ENCODE data around the gene SF1.

The SF1 gene

DNA sequence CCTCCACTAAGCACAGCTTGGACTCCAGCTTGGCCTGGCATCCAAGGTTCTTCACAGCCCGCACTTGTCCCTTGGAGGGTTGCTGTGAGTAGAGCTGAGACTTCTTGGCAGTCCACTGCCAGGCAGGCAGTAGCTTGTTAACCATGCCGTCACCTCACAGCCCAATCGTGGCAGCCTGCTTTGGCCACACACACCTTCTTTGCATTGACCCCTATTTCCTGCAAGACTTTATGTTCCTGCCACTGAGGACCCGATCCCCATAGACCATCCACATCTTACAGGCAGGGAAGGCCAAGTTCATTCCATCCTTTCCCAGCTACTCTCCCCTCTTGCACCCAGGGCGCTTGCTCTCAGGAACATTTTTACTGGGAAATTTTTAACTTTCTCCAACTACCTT, 16.1 kb downstream of the SF1 start:
- no peak for DNase-seq (ENCODE audit: low read depth in 2 of 2)

DNA sequence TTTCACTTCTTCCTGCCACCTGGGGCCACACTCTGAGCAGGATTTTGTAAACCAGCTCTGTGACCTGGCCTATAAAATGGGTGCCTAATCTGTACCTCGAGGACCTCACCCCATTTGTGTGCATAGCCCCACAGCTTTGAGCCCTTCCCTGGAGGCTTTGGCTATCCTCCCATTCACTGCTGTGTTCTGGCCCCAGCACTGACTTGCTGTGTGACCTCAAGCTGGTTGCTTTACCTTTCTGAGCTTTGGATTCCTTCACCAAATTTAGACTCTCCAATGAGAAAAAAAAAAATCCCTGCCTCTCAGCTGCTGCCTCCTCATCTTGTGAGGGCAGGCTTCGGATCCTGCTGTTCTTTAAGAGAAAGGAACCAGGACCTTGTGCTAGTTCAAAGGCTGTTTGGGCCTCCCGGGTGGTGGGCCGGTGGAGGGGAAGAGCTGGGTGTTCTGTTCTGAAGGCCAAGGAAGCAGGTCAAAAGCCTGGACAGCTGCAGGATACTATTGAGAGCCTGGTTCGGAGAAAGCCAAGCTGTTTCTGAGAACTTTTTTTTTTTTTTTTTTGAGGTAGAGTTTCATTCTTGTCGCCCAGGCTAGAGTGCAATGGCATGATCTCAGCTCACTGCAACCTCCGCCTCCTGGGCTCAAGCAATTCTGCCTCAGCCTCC, 17.5 kb downstream of the SF1 start:
- DNase-seq (ENCODE audit: low read depth in 2 of 2) = no peak

DNA sequence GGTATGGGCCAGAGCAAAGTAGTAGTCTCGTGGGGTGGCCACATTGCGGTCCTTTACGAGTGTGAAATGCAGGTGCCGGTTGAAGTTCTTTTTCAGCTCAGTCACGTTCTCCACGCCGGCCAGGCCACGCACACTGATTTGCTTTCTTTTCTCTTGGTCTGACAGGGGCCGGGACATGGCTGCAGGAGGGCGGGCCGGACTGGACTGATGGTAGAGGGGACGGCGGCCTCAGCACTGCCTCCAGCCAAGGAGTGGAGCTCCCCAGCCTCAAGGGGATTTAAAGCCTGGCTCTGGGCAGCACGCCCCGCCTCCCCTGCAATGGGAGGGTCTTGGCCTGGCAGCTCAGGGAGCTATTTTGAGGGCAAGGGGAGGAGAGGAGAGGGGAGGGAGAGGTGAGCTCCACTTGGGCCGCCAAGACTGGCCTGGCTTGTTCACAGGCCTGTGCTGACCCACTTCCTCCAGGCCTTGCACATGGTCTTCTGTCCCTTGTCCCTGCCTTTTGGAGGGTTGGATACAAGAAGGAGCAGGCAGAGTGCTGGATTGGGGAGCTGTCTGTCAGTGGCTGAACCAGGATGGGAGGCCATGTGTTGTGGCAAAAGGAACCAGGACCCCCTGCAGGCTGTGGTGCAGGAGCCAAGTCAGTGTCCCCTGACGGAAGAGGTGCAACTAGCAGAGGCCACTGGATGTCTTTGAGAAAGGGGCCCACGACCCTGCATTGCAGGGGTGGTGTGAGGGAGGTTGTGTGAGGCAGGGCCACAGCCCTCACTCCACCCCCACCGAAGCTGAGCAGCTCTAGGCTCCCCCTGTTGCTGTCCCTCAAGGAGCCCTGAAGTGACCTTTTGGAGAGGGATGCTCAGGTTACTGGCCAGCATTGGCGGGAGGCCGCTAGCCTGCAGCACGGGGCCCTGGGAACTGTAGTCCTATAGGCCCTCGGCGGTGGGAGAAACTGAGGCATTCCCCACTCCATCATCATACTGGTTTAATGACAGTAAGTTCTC, 18.3 kb downstream of the SF1 start, which contains the start of gene PYGM:
PYGM (minus strand) TSS at position 253 of the 998 bp plus-strand sequence; CDS start at position 177, 76 bp downstream.
- DNase-seq (ENCODE audit: low read depth in 2 of 2) = no peak

DNA sequence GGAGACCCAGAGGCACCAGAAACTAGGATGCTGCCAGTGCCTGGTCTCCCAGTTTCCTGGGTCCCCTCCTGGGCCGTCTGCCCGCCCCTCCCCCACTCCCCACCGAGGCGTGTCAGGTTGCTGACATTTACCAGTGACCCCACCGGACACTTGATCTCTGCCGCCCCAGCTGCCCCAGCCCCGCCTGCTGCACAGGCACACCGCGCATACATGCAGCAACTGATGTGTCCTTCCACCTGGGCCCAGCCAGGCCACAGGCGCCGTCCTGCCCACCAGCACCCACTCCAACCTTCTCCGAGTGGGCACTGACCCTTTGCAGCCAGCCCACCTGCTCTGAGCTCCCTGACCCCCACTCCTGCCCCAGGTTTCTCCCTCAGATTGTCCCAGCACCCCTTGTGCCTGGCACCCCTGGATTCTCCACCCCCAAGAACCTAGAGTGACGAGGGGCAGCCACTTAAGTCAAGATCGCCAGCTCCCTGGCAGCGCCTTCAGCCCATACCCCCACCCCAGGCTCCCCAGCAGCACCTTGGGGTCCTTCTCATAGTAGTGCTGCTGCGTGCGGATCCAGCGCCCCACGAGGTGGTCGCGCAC, 19.1 kb downstream of the SF1 start:
- no peak for DNase-seq (ENCODE audit: low read depth in 2 of 2)

DNA sequence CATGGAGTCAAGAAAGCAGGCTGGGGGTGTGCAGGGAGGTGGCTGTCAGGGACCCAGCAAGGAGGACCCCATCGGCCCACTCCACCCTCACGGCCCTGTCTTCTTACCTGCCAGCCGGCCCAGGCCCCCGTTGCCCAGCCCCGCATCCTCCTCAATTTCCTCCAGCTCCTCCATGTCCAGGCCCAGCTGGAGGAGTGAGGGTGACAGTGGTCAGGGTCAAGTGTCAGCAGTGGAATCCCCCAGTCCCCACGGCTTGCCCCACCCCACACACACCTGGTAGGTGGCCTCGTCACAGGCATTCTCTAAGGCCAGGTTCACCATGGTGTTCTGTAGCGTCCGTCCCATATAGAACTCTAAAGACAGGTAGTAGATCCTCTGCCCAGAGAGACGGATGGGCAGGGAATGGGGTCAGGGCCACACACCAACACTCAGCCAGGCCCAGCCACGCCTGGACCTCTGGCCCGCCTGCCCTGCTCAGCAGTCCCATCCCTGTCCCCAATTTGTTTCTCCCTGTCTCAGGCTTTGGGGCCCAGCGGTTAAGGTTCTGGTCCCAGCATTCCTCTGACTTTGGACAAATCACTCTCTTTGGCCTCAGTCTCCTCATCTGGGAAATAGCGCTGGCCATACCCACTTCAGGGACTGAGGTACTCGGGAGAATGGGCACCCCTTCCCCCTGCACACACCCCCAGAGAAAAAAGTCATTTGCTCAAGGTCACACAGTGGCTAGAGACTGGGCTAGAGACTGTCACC, 19.8 kb downstream of the SF1 start:
- no peak for DNase-seq (ENCODE audit: low read depth in 2 of 2)

DNA sequence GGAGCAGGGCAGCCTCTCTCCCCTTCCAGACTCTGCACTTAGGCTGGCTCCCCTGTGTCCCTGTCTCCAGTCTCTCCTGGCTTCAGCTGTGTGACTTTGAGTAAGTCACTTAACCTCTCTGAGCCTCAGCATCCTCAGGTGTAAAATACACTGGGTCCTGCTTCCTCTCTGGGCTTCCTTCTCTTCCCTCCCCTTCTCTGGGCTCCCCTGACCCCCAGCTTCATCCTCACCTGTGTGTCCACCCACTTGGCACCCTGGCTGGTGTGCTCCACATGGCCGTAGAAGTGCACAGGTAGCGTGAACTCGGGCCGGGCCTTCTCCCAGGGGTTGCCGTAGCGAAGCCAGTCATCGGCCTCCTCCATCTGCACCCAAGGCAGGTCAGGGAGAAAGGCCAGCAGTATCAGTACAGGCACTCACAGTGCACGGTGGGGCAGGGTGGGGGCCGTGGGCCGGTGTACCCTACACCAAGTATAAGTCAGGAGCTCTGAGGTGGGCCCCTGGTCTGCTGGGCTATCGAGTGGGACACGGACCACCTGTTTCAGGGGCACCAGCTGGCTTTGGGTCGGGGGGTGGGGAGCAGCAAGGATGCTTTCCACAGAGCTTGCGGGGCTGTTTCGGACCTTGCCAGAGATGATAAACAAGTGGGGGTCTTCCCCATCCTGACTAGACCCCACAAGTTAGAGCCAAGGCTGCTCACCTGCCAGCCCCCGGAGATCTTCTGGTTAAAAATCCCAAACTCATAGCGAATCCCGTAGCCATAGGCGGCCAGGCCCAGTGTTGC, 20.6 kb downstream of the SF1 start:
- DNase-seq (ENCODE audit: low read depth in 2 of 2) = no peak

DNA sequence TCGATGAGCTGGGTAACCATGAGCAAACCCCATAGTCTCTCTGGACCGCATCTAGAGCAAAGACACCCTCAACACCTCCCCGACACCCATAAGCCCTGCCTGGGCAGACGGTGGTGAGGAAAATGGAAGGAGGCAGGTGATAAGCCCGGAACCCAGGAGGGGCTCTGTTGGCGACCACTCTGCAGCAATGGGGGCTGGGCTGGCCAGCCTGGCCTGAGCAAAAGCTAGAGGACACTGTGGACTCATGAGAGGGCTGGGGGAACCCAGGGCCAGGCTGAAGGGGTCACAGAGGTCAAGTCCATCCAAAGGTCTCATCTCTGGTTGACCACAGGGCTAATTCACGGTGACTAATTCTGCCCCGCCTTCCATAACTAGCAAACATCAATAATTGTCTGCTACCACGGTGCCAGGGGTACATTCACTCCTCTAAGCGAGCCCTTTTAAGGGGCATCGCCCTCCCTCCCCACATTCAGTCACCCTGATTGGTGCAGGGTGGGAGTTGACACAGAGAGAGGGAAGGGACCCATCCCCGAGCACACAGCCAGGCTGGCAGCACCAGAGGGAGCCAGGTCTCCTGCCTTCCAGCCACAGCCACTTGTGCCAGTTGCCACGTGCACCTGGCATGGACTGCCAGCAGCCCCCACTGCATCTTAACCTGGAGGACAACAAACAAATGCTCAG, 22.5 kb downstream of the SF1 start:
- no peak for DNase-seq (ENCODE audit: low read depth in 2 of 2)

DNA sequence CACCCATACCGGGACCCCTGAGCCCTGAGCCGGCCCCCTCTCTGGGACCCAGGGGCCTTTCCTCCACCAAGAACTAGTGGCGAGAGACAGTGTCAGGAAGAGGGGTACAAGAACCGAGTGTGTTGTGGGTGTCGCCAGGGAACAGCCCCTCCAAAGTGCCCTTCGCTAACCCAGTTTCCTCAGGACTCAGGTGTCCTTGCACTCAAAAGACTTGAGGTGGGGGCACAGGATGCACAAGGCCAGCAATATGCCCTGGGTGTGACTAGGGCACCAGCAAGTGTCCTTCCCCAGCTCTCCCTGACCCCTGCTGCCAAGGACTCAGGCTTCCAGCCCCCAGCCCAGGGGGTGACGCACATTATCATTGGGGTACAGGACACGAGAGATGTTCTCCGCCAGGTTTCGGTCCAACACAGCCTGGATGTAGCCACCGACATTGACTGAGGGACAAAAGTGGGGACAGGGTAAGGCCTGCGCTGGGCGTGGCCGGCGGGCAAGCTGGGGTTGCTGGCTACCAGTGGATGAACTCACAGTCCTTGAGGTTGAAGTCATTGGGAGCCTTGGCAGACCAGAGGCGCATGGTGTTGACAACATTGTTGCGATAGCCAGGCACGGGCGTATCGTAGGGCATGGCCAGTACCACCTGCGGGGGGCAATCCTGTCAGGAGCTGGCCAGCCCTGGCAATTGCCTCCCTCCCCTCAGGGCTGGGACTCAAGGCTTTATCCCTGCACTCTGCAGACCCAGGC, 23.3 kb downstream of the SF1 start:
- no peak for DNase-seq (ENCODE audit: low read depth in 2 of 2)

DNA sequence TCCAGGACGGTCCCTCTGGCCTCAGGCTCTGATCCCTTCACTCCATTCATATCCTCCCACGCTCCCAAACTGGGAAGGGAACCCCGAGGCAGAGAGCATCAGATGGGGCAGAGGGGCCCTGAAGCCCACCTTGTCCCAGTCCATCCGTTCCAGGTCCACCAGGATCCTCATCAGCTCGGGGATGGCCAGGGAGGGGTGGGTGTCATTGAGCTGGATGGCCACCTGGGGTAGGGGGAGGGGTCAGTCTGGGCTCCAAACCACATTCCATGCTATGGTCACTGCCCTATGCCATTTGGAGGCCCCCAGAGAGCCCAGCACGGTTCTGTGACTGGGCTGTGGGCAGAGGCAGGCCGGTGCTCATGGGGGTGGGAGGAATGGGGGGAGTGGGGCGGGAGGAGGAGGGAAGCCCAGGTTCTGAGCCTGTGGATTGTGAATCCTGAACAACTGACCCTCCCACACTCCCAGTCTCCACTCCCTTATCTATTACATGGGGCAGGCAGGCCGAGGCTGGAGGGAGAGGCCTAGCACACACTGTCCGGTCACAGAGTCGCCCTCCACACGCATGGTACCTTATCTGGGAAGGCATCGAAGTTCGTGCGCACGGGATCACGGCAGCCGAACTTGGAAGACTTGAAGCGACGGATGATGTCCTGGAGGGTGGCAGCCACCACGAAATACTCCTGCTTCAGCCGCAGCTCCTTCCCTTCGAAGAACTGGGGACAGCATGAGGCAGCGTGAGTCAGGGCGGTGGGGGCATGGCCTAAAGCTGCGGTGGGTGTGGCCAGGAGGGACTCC, 24.0 kb downstream of the SF1 start:
- DNase-seq (ENCODE audit: low read depth in 2 of 2) = no peak

DNA sequence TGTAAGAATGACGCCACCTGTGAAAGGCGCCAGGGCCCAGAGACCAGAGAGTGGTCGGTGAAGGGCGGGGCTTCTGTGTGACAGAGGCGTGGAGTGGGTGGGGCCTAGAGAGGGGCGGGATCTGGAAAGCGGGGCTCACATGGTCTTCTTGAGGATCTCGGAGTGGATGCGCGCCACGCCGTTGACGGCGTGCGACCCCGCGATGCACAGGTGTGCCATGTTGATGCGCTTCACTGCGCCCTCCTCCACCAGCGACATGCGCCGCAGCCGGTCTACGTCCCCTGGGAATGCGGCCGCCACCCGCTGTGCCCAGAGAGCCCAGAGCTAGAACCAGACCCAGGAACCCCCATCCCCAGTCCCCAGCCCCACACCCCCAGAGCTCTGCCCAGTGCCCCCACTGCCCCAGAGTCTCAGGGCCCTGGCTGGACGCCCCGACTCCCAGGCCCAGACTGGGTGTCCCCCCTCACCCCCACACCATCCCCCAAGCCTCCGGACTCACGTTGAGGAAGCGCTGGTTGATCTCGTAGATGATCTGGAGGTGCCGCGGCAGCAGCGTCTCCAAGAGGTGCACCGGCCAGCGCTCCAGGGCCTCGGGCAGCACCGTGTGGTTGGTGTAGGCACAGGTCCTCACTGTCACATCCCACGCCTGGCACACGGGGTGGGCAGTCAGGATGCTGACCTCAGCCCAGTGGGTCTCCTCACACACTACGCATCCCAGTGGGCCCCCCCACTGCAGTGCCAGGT, 24.8 kb downstream of the SF1 start:
- no peak for DNase-seq (ENCODE audit: low read depth in 2 of 2)

DNA sequence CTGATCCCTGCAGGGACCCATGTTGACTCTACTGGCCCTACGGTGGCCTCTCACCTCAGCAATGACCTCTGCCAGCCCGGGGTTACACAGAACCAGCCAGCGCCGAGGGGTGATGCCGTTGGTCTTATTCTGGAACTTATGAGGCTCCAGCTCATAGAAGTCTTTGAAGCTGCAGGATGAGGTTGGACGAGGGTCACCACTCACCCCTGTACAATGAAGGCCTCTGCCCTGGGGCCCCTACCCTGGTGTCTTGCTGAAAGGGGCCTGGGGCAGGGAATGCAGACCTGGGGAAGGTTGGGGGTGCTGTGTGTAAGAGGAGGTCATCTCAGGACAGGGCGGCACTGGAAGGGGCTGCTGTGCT, 25.3 kb downstream of the SF1 start:
- DNase-seq (ENCODE audit: low read depth in 2 of 2) = no peak

DNA sequence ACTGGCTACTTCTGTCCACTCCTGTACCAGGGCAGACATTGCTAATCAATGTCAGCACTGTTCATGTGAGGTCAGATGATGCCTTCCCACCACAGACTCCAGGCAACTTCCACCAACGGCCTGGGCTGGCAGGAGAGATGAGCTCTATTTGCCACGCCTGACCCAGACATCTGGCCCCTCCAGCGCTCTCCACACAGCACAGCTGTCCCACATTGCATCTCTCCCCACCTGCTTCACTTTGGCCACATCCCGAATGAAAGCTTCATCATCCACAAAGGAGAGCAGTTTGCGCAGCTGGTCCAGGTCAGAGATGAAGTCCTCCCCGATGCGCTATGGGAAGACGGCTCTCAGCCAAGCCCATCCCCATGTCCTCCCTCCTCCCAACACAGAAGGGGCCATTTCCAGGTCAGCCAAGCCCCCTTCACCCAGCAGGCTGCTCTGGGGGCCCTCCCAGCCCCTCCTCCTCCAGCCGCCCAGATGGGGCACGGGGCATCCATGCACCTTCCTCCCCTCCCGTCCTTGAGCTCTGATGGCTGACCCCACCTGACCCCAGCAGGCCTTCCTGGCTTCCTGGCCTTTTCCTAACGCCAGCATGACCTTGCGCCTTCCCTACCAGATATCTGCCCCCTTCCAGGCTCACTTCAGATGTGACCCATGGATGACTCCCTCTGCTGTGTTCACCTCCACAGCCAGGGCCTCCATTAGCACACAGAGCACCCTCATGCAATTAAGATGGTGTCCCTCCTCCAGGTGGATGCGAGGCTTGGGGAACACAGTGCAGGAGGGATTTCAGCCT, 26.0 kb downstream of the SF1 start:
- no peak for DNase-seq (ENCODE audit: low read depth in 2 of 2)

DNA sequence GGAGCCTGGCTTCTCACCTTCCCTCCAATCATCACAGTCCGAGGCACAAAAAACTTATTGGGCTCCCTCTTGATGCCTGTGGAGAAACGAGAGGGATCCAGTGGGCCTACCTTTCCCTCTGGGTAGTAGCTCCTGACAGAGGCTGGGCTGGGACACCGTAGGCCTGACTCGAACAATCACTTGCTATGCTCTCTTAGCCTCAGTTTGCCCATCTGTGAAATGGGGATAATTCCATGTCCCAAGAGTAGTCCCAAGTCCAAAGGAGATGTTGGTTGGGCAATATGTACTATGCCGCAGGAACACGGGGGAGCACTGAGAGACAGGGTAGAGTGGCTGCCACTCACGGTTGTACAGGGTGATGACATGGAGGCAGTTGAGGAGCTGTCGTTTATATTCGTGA, 26.8 kb downstream of the SF1 start:
- DNase-seq (ENCODE audit: low read depth in 2 of 2) = no peak

DNA sequence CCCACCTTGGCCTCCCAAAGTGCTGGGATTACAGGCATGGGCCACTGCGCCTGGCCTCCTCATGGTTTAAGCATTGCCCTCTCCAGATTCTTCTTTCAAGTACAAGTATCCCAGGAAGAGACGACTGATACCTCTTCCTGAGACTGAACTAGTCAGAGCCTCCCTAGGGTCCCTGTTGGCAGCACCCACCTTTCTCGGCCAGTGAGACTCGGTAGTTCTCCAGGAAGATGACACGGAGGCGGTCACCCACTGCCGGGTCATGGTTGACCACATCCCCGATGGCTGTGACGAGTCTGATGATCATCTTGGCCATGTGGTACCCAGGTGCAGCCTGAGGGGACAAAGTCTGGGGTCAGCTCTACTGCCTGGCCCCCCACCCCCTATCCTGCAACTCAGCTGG, 27.2 kb downstream of the SF1 start:
- DNase-seq (ENCODE audit: low read depth in 2 of 2) = no peak

DNA sequence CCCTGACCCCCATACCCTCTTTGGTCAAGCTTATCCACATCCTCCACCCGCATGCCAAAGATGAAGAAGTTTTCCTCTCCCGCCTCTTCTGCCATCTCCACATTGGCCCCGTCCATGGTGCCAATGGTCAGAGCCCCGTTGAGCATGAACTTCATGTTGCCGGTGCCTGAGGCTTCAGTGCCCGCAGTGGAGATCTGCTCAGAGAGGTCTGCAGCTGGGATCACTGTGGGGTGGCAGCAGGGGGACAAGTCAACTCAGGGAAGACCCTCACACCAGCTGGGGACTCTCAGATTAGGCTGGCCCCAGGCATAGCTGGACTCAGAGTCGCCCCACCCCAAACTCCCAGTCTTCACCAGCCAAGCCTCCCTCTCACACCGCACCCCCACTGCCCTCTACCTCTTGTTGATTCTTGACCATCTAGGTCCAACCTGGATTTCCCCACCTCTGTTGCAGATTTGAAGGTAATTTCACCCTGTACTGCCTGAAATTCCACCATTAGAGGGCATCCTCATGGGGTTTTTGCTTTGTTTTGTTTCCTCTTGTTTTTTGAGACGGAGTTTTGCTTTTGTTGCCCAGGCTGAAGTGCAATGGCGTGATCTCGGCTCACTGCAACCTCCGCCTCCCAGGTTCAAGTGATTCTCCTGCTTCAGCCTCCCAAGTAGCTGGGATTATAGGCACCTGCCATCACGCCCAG, 27.8 kb downstream of the SF1 start:
- no peak for DNase-seq (ENCODE audit: low read depth in 2 of 2)

DNA sequence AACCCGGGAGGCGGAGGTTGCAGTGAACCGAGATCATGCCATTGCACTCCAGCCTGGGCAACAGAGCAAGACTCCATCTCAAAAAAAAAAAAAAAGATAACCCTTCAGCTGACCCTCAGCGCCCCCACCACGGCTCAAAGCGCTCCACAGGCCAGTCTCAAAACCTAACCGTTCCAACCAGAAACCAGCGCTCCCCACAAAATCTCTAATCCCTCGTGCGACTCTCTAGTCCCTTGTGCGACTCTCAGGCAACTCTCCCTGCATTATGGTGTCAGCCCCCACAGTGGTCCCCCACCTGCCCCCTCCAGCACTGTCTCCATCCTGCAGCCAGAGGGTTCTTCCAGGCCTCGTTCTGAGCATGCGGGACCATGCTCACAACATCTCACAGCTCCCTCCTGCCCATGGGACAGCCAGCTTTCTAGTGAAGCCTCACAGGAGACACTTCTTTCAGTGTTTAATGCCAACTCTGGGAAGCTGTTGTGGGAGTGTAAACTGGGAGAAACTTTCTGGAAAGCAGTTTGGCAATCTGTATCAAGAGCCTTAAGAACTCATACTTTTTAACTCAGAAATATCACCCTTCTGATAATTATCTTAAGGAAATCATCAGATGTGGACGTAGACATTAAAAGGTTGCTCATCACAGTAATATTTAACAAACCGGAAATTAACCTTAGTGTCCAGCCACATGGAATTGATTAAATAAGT, 30.2 kb downstream of the SF1 start:
- no peak for DNase-seq (ENCODE audit: low read depth in 2 of 2)
